K562 (cell line): ENCODE results near the gene CNR2. TPM values are rescaled to one million over a fixed set of nuclear protein-coding genes. Genes with fewer than 3 reads are reported as not detected.

ENCODE experiments used
- ATAC-seq: fragments of 200-7000 bp; cut with Tn5 transposase; 3 replicates; pipeline ENCODE4 v1.9.1; 2020; ENCODE audit warnings: moderate library complexity
- BruUV-seq: library from RNA; stranded (reverse); fragments of 400-500 nt; replicated peaks from 2 replicates; lab custom pipeline; 2021; lab: Mats Ljungman, UMichigan
- CTCF ChIA-PET: fragments of 300-600 bp; formaldehyde crosslinking; extraction: SDS; loops from one replicate; lab custom pipeline; 2021; ENCODE audit warnings: low intra/inter-chr PET ratio; lab: Yijun Ruan, JAX
- POLR2A ChIA-PET: fragments of 300-600, 350-650 bp; sonication (Branson Sonifier 250); formaldehyde crosslinking; extraction: SDS; loops from one replicate; lab custom pipeline; 2021; ENCODE audit warnings: antibody characterized with exemption, inconsistent platforms; lab: Yijun Ruan, JAX
- DNase-seq, 4 experiments: peaks; one replicate each; pipeline versions ENCODE4 v3.0.0 to v3.0.0-alpha.2; 2011 to 2018; ENCODE audit warnings: low spot score in 3 of 4, mixed read lengths in 3 of 4; ENCODE audit errors: extremely low read depth in 1 of 4
- FAIRE-seq: peaks from 2 replicates; lab custom pipeline; 2011; peaks lifted over from hg19 to GRCh38; lab: Jason Lieb, UNC
- H2AFZ ChIP-seq: 2 replicates; pipeline ENCODE4 v1.6.0; 2011; ENCODE audit warnings: low read depth, low read length, control low read depth, inconsistent platforms
- H3K27ac ChIP-seq: fragments of 200-600 bp; 3 replicates; pipeline ENCODE4 v1.8.0; 2011; ENCODE audit warnings: low read depth, mild to moderate bottlenecking, control low read depth, inconsistent platforms, low read length, moderate library complexity, mixed read lengths; ENCODE audit errors: extremely low read depth
- H3K27me3 ChIP-seq, 2 experiments: fragments of 300-600 bp in 1 of 2; 2 replicates in 1 of 2; 3 replicates in 1 of 2; pipeline versions ENCODE4 v1.6.0 to v1.8.0; 2011; ENCODE audit warnings: inconsistent platforms in 2 of 2, low read length in 2 of 2, mild to moderate bottlenecking in 1 of 2, mixed read lengths in 1 of 2, moderate library complexity in 1 of 2; ENCODE audit not compliant: control insufficient read depth in 2 of 2, insufficient read depth in 2 of 2
- H3K36me3 ChIP-seq: fragments of 300-600 bp; 3 replicates; pipeline ENCODE4 v1.8.0; 2011; ENCODE audit warnings: mild to moderate bottlenecking, low read length, inconsistent platforms; ENCODE audit not compliant: control insufficient read depth, insufficient read depth
- H3K4me1 ChIP-seq, 2 experiments: fragments of 200-600 bp in 1 of 2; replicated peaks in 1 of 2; 2 replicates in 1 of 2; 3 replicates in 1 of 2; pipeline versions ENCODE4 v1.5.1 to v1.8.0; 2011; ENCODE audit warnings: inconsistent platforms in 2 of 2, low read length in 2 of 2, mild to moderate bottlenecking in 1 of 2, mixed read lengths in 1 of 2, moderate library complexity in 1 of 2; ENCODE audit not compliant: control insufficient read depth in 2 of 2, insufficient read depth in 2 of 2
- H3K4me2 ChIP-seq: 2 replicates; pipeline ENCODE4 v1.6.1; 2011; ENCODE audit warnings: low read length, control low read depth, inconsistent platforms, mixed read lengths; ENCODE audit not compliant: insufficient read depth
- H3K4me3 ChIP-seq: fragments of 200-600 bp; sonication (generic), shearing (Covaris generic); 2 replicates; pipeline ENCODE4 v1.5.1; 2016; ENCODE audit warnings: control low read depth, inconsistent platforms
- H3K79me2 ChIP-seq: fragments of 200-600 bp; 3 replicates; pipeline ENCODE4 v1.8.0; 2011; ENCODE audit warnings: low read length, inconsistent platforms; ENCODE audit not compliant: control insufficient read depth, insufficient read depth
- H3K9ac ChIP-seq, 2 experiments: 2 replicates each; pipeline versions ENCODE4 v1.6.0 to v1.6.1; 2011; ENCODE audit warnings: low read depth in 2 of 2, low read length in 2 of 2, control low read depth in 1 of 2, inconsistent platforms in 1 of 2, mild to moderate bottlenecking in 1 of 2, mixed read lengths in 1 of 2; ENCODE audit not compliant: insufficient read depth in 1 of 2
- H3K9me1 ChIP-seq: one replicate; pipeline ENCODE4 v1.6.0; 2011; ENCODE audit warnings: inconsistent platforms, mild to moderate bottlenecking, low read length, moderate library complexity; ENCODE audit not compliant: control insufficient read depth, insufficient read depth
- H3K9me3 ChIP-seq: replicated peaks from 2 replicates; pipeline ENCODE4 v1.5.1; 2011; ENCODE audit warnings: low read depth, low read length, inconsistent platforms; ENCODE audit not compliant: control insufficient read depth, insufficient read depth
- H4K20me1 ChIP-seq: replicated peaks from 2 replicates; pipeline ENCODE4 v1.6.1; 2011; ENCODE audit warnings: low read length, inconsistent platforms, mixed read lengths; ENCODE audit not compliant: control insufficient read depth, insufficient read depth
- CHD1 ChIP-seq: fragments of 200-600 bp; sonication (generic); IDR thresholded peaks from one replicate; pipeline ENCODE4 v1.6.1; 2012; ENCODE audit warnings: mild to moderate bottlenecking, moderate library complexity, low read length, inconsistent platforms
- CREB5 ChIP-seq: fragments of 250-450 bp; sonication (Bioruptor Pico); IDR thresholded peaks from 2 replicates; pipeline ENCODE4 v1.5.0; 2020; ENCODE audit warnings: mild to moderate bottlenecking
- ELF1 ChIP-seq: fragments of 200-800 bp; sonication (Bioruptor generic); IDR thresholded peaks from 2 replicates; pipeline ENCODE4 v1.6.1; 2016; ENCODE audit warnings: missing genetic modification characterization, missing compliant biosample characterization
- ILF3 ChIP-seq: fragments of 450-650 bp; IDR thresholded peaks from 2 replicates; pipeline ENCODE4 v1.6.1; 2018; ENCODE audit warnings: antibody characterized with exemption, mild to moderate bottlenecking, moderate library complexity, borderline replicate concordance
- IRF1 ChIP-seq: sonication (generic); formaldehyde crosslinking; IDR thresholded peaks from 2 replicates; pipeline ENCODE4 v1.8.0; 2022; ENCODE audit warnings: missing genetic modification reagents, mild to moderate bottlenecking, borderline replicate concordance
- KAT8 ChIP-seq: fragments of 450-650 bp; IDR thresholded peaks from 2 replicates; pipeline ENCODE4 v1.6.1; 2016; ENCODE audit warnings: low read depth, mild to moderate bottlenecking
- L3MBTL2 ChIP-seq: fragments of 450-650 bp; IDR thresholded peaks from 2 replicates; pipeline ENCODE4 v1.6.1; 2016; ENCODE audit warnings: mild to moderate bottlenecking, moderate library complexity
- MAFF ChIP-seq: IDR thresholded peaks from 2 replicates; pipeline ENCODE4 v1.6.1; 2012; ENCODE audit warnings: low read length, improper control_type of control experiment
- NRF1 ChIP-seq, 2 experiments: fragments of 450-650 bp; IDR thresholded peaks in 1 of 2; conservative IDR thresholded peaks in 1 of 2; 2 replicates each; pipeline ENCODE4 v1.6.1; 2014; ENCODE audit warnings: mild to moderate bottlenecking in 2 of 2
- PURB ChIP-seq: sonication (generic); formaldehyde crosslinking; IDR thresholded peaks from 2 replicates; pipeline ENCODE4 v1.9.0; 2021; ENCODE audit warnings: low read depth, mild to moderate bottlenecking, missing genetic modification reagents
- ZNF143 ChIP-seq: sonication (generic); formaldehyde crosslinking; IDR thresholded peaks from 2 replicates; pipeline ENCODE4 v1.9.0; 2022; ENCODE audit warnings: mild to moderate bottlenecking, missing genetic modification reagents
- ZNF589 ChIP-seq: fragments of 200-800 bp; sonication (Bioruptor generic); IDR thresholded peaks from 2 replicates; pipeline ENCODE4 v1.6.1; 2016; ENCODE audit warnings: low read depth, missing genetic modification characterization, missing compliant biosample characterization
- WGBS: fragments of 100-300 bp; shearing (Covaris generic); methylation state at CpG from one replicate; pipeline ENCODE4 v1.1.6; 2016; ENCODE audit warnings: low coverage, mixed read lengths; ENCODE audit not compliant: insufficient coverage; ENCODE audit errors: missing lambda C conversion rate; 5-methylcytosine and 5-hydroxymethylcytosine counted together
- in situ Hi-C: fragments of 300-500 bp; cut with MboI; formaldehyde crosslinking; loops from 4 replicates; pipeline ENCODE4 v1.15.0; 2018; ENCODE audit warnings: inconsistent platforms, mixed read lengths
- intact Hi-C: fragments of 100-400 bp; cut with micrococcal nuclease; formaldehyde crosslinking; loops from 2 replicates; pipeline ENCODE4 v1.14.2; 2022
- polyA plus RNA-seq, 8 experiments: library from polyadenylated mRNA; depleted of rRNA in 4 of 8; stranded (reverse) in 5 of 8; unstranded in 3 of 8; fragments of >200 nt; fragmentation: Nextera tagmentation in 2 of 8; fragmentation: Illumina TruSeq in 1 of 8; extraction: Ambion mirVana in 2 of 8; extraction: Trizol in 1 of 8; gene quantifications; 2 replicates each; pipeline versions ENCODE4 v1.2.1 to v1.2.3, GENCODE V29; 2011 to 2014; ENCODE audit warnings: inconsistent platforms in 1 of 8, missing spikeins in 1 of 8
- total RNA-seq, 7 experiments: library from RNA; depleted of rRNA in 6 of 7; stranded (reverse); fragments of >200 nt in 6 of 7; fragmentation: Illumina TruSeq in 2 of 7; extraction: Trizol in 2 of 7; gene quantifications; 2 replicates each; pipeline versions ENCODE4 v1.2.1 to v1.2.3, GENCODE V29; 2011 to 2021; ENCODE audit warnings: low replicate concordance in 1 of 7
- TF ChIP-seq, protein P1 (sequence below): fragments of 250-450 bp; sonication (Bioruptor Pico); IDR thresholded peaks from 2 replicates; pipeline ENCODE4 v1.5.0; 2021

Gene CNR2
- total and polyA plus RNA-seq, 9 of the 15 experiments (the other 6 are each of a cell fraction or from before 2014, with no cell fraction given), result not detected

DNA sequence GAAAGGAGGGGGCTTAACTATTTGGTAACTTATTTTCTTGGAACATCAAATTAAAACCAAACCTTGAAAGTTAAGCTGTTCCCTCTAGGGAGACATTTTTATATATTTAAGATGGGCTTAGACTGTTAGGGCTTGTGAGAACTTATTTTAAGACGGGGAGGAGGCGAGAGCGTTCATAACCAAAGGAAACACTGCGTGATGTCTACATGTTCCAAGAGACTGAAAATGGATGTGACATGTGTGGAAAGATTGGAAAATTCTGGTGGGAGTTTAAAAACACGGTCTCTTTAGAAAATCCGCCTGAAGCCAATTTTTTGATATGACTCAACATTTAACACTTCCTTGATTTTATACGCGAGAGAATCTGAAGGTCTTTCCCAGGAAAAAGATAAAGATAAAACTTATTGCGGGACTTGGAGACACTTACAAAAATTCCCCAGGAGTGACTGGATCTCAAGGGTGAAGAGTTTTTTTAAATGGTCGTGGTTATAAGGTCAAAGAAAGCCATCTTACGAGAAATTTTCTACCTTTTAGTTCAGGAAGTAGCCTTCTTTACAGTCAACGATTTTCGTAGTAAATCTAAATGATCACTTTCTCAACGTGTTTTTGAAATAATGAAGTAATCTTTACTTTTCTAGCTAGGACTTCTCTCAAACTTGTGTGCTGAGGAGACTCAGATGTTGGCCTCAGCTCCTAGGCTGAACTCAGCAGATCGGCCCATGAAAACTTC, 47.3 kb upstream of the CNR2 start:
- ATAC-seq, result no peak
- BruUV-seq, result TSS peak; percentile 43
- CTCF ChIA-PET, result no interaction called here
- TF ChIP-seq PURB (CRISPR knock-in tag), result no peak
- TF ChIP-seq, protein P1, sequence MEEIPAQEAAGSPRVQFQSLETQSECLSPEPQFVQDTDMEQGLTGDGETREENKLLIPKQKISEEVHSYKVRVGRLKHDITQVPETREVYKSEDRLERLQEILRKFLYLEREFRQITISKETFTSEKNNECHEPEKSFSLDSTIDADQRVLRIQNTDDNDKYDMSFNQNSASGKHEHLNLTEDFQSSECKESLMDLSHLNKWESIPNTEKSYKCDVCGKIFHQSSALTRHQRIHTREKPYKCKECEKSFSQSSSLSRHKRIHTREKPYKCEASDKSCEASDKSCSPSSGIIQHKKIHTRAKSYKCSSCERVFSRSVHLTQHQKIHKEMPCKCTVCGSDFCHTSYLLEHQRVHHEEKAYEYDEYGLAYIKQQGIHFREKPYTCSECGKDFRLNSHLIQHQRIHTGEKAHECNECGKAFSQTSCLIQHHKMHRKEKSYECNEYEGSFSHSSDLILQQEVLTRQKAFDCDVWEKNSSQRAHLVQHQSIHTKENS (CRISPR knock-in tag), result 0 out of 2 replicates have a peak, but pooled peaks have one; percentile 60
- TF ChIP-seq ILF3, result peak; percentile 73; the same call in 1 of the 2 replicates
- 0 out of 2 replicates have a peak, but pooled peaks have one; percentile 11 for TF ChIP-seq ZNF589 (CRISPR knock-in tag)
- 0 out of 2 replicates have a peak, but pooled peaks have one; percentile 22 for TF ChIP-seq KAT8
- peak; percentile 17; the same call in 1 of the 2 replicates for TF ChIP-seq ELF1
- no peak for TF ChIP-seq ZNF143 (CRISPR knock-in tag)
- TF ChIP-seq IRF1 (CRISPR knock-in tag), result 0 out of 2 replicates have a peak, but pooled peaks have one; percentile 14
- TF ChIP-seq L3MBTL2, result no peak
- 0 out of 2 replicates have a peak, but pooled peaks have one; percentile 27 for TF ChIP-seq CREB5
- TF ChIP-seq MAFF, result no peak
- no peak for TF ChIP-seq NRF1 (conservative IDR thresholded peaks at IDR 0.05 in 1 of 2, IDR thresholded peaks at IDR 0.05 in 1 of 2)
- TF ChIP-seq CHD1, result peak; percentile 27

More for the DNA sequence above, 47.3 kb upstream of the CNR2 start:
- H3K4me2 ChIP-seq, result peak overlapping the region; percentile 83
- no peaks in the 10 kb centered on the region for H3K9me3 ChIP-seq
- H4K20me1 ChIP-seq, result peaks cover 14% of the 10 kb centered on the region; the same call in 1 of the 2 replicates
- peaks cover 38% of the 10 kb centered on the region for H3K79me2 ChIP-seq
- no peaks in the 10 kb centered on the region for H3K27me3 ChIP-seq
- in situ Hi-C loops, result no loop called here
- 1% methylated on average over 15 of the region's 15 CpGs for WGBS
- POLR2A ChIA-PET, result interaction anchor here (0.5 to 8.0 kb wide), 24 partner anchors 8 to 595 kb away, joined by 3 to 82 read pairs (median 4); partner anchors contain the start of genes ID3 and SRSF10
- intact Hi-C loops, result loop anchor here (2.0 kb wide), 1 partner anchor 68 kb away; no protein-coding TSS in a partner anchor
- peaks cover 16 to 19% of the 10 kb centered on the region in 2 experiments; a peak in 4 of 5 replicates for H3K4me1 ChIP-seq
- H3K27ac ChIP-seq, result peak overlapping the region; percentile 98
- H3K4me3 ChIP-seq, result peak overlapping the region; percentile 93
- H2AFZ ChIP-seq, result peak overlapping the region; percentile 85; the same call in 1 of the 2 replicates
- H3K36me3 ChIP-seq, result peaks cover 47% of the 10 kb centered on the region; the same call in 2 of the 3 replicates
- DNase-seq (no peak), FAIRE-seq (peak; percentile 70)
- no peaks in the 10 kb centered on the region for H3K9me1 ChIP-seq
- H3K9ac ChIP-seq, result peak overlapping the region; percentile 99 to 100
